ENCODE measurements around the gene SPAG16. TPM values are rescaled to one million over a fixed set of nuclear protein-coding genes. Genes with fewer than 3 reads are reported as not detected.
A peak's percentile ranks its signal among the peaks of the same experiment; 100 is the strongest.

The SPAG16 gene
- total RNA-seq, 2 donors from 2014 or later: 27.1 to 29.2 TPM

DNA sequence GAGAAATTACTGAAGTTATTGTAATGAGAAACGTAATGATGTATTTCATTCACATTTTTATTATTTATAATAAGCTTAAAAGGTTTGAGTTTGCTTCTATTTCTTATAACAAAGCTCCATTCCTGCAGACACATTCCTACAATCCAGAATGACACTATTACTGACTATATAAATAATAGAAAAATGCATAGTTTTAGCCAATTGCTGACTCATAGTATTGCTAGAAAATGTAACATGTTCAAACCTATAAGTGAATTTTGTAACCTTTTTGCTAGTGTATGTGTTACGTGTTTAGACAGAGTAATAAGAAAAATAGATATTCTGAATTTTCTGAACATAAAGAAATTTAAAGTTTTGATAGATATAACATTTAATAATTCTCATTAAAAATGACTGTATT lies 1117.3 kb downstream of the SPAG16 start:
- Histone ChIP-seq H3K36me3 (no peaks in the 10 kb centered on the region), H3K4me1 (replicated peaks) (no peaks in the 10 kb centered on the region), H3K27ac (no peak overlapping the region), H3K27me3 (replicated peaks; ENCODE audit: insufficient read depth) (no peaks in the 10 kb centered on the region), H3K4me3 (no peak overlapping the region), H3K9me3 (no peaks in the 10 kb centered on the region)
- WGBS: 74% methylated on average over 2 of the region's 2 CpGs
- TF ChIP-seq, protein P1, sequence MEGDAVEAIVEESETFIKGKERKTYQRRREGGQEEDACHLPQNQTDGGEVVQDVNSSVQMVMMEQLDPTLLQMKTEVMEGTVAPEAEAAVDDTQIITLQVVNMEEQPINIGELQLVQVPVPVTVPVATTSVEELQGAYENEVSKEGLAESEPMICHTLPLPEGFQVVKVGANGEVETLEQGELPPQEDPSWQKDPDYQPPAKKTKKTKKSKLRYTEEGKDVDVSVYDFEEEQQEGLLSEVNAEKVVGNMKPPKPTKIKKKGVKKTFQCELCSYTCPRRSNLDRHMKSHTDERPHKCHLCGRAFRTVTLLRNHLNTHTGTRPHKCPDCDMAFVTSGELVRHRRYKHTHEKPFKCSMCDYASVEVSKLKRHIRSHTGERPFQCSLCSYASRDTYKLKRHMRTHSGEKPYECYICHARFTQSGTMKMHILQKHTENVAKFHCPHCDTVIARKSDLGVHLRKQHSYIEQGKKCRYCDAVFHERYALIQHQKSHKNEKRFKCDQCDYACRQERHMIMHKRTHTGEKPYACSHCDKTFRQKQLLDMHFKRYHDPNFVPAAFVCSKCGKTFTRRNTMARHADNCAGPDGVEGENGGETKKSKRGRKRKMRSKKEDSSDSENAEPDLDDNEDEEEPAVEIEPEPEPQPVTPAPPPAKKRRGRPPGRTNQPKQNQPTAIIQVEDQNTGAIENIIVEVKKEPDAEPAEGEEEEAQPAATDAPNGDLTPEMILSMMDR (IDR thresholded peaks at IDR 0.05): no peak
- TF ChIP-seq POLR2AphosphoS5 (IDR thresholded peaks at IDR 0.05) (no peak), POLR2A (IDR thresholded peaks at IDR 0.05) (no peak)
- intact Hi-C loops (cut with DNase I): no loop called here
- no peak for DNase-seq (ENCODE audit: low spot score)

DNA sequence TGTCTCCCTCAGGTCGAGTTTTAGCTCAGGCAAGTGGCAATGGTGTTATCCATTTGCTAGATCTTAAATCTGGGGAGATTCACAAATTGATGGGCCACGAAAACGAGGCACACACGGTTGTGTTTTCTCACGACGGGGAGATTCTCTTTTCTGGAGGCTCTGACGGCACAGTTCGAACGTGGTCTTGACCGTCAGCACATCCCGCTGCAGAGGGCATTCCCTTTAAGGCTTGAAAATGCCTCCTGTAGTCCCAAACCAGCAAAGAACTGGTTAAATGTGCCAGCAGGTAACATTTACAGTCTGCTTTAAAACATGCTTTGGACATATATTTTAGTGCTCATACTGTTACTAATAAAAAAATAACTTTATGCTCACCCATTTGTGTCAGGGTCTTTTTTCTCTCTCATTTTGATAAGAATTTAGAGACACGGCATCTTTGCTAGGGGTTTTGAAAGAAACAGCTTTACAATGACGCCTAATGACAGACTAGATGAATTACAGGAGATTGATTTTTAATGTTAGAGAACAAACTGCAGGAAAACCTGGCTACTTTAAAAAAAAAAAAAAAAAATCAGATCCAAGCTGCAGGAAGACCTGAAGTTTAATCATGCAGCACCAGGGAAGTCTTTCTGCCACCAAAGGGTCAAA lies 1126.0 kb downstream of the SPAG16 start:
- H3K27me3 ChIP-seq (replicated peaks; ENCODE audit: insufficient read depth): no peaks in the 10 kb centered on the region
- H3K27ac ChIP-seq: no peak overlapping the region
- no peaks in the 10 kb centered on the region for H3K9me3 ChIP-seq
- H3K4me1 ChIP-seq (replicated peaks): no peaks in the 10 kb centered on the region
- no peak overlapping the region for H3K4me3 ChIP-seq
- TF ChIP-seq POLR2A (IDR thresholded peaks at IDR 0.05) (no peak), POLR2AphosphoS5 (IDR thresholded peaks at IDR 0.05) (no peak)
- TF ChIP-seq, protein P1 (IDR thresholded peaks at IDR 0.05): no peak
- H3K36me3 ChIP-seq: no peaks in the 10 kb centered on the region
- intact Hi-C loops (cut with DNase I): no loop called here
- WGBS: 49% methylated on average over 13 of the region's 13 CpGs
- no peak for DNase-seq (ENCODE audit: low spot score)

DNA sequence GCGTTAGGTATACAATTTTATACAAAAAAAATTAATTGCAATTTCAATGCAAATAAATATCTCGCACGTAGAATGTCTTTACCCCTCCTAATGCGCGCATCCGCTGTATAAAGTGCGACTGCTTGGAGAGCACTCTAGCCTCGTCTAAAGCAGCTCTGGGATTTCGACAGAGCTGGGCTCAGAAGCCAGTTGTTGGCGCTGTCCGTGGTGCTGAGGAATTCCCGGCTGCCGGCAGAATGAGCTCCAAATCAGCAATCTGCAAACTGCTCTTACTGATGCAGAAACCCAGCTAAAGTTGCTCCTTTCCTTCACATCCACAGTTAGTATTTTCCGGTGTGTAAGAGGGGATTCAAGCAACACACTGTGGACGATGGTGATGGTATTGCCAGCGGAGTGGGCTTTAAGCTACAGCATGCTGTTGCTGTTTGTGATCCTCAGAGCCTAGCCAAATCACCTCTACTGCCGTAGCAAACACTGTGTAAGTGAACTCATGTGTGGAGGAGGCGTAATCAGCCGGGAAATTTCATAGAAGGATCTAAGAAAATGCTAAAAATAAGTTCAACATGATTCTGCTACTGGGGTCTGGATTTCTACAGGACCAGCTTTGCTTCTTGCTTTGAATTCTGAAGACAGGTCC lies 1126.8 kb downstream of the SPAG16 start, which contains the start of gene VWC2L:
Gene VWC2L, plus strand, starts transcription at position 137 of the 637 bp plus-strand sequence. CDS start 3,140 bp downstream, outside the sequence.
- no peaks in the 10 kb centered on the region for H3K27me3 ChIP-seq (replicated peaks; ENCODE audit: insufficient read depth)
- H3K4me3 ChIP-seq: no peak within 1 kb of the TSS
- 11% methylated on average over 19 of the region's 19 CpGs for WGBS
- no peaks in the 10 kb centered on the region for H3K4me1 ChIP-seq (replicated peaks)
- H3K36me3 ChIP-seq: no peaks in the 10 kb centered on the region
- intact Hi-C loops (cut with DNase I): no loop called here
- no peak within 1 kb of the TSS for H3K27ac ChIP-seq
- peak; percentile 49 for DNase-seq (ENCODE audit: low spot score)
- H3K9me3 ChIP-seq: no peaks in the 10 kb centered on the region
- TF ChIP-seq POLR2A (IDR thresholded peaks at IDR 0.05): no peak
- no peak for TF ChIP-seq POLR2AphosphoS5 (IDR thresholded peaks at IDR 0.05)
- TF ChIP-seq, protein P1 (IDR thresholded peaks at IDR 0.05): no peak

DNA sequence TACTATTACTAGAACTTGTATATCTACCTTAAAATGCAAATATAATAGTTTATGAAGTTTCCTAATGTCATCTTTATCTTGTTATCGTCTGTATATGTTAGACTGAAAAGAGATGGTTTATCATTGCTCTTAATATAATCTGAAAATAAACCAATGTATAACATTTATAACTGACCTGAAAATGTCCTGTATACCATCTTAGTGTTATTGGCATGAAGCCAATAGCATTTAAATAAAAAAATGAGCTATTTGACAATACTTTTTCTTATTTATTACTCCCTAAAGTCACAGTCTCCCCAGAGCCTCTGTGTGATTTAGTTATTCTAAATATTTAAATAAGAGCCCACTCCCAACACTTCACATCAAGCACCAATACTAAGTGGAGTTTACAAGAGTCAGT lies 1128.4 kb downstream of the SPAG16 start:
- no peaks in the 10 kb centered on the region for H3K36me3 ChIP-seq
- H3K27ac ChIP-seq: no peak overlapping the region
- no peak overlapping the region for H3K4me3 ChIP-seq
- DNase-seq (ENCODE audit: low spot score): no peak
- WGBS: 81% methylated on average over 1 of the region's 1 CpG
- intact Hi-C loops (cut with DNase I): no loop called here
- no peaks in the 10 kb centered on the region for H3K27me3 ChIP-seq (replicated peaks; ENCODE audit: insufficient read depth)
- no peak for TF ChIP-seq POLR2A (IDR thresholded peaks at IDR 0.05)
- TF ChIP-seq, protein P1 (IDR thresholded peaks at IDR 0.05): no peak
- no peaks in the 10 kb centered on the region for H3K4me1 ChIP-seq (replicated peaks)
- no peaks in the 10 kb centered on the region for H3K9me3 ChIP-seq

DNA sequence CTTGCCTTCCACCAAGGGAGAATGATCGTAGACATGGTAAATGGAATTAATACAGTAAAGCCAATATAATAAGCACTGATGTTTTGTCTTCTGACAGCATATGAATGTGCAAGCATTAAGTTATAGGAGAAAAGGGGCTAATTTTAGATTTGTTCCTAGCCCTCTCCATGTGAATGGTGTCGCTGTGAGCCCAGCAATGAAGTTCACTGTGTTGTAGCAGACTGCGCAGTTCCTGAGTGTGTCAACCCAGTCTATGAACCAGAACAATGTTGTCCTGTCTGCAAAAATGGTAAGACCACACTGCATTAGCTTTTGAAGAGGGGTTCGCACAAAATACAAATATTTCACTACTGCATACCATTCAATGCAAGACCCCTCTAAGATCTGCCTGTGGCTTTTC lies 1152.2 kb downstream of the SPAG16 start:
- Histone ChIP-seq H3K4me1 (replicated peaks) (no peaks in the 10 kb centered on the region), H3K36me3 (no peaks in the 10 kb centered on the region), H3K4me3 (no peak overlapping the region), H3K27me3 (replicated peaks; ENCODE audit: insufficient read depth) (no peaks in the 10 kb centered on the region), H3K9me3 (no peaks in the 10 kb centered on the region), H3K27ac (no peak overlapping the region)
- 89% methylated on average over 4 of the region's 4 CpGs for WGBS
- DNase-seq (ENCODE audit: low spot score): no peak
- no peak for TF ChIP-seq POLR2A (IDR thresholded peaks at IDR 0.05)
- TF ChIP-seq, protein P1 (IDR thresholded peaks at IDR 0.05): no peak
- no peak for TF ChIP-seq POLR2AphosphoS5 (IDR thresholded peaks at IDR 0.05)
- intact Hi-C loops (cut with DNase I): no loop called here

Measured in prostate gland (tissue), 2 donors.